ENCODE data around the gene SLC9A3.

GRCh38 chr5:556909-557441 is 32.7 kb upstream of the SLC9A3 start:
- TF ChIP-seq CTCF (IDR thresholded peaks at IDR 0.05; ENCODE audit: low read depth, low read length): no peak
- no peak for TF ChIP-seq EZH2phosphoT487 (IDR thresholded peaks at IDR 0.05; ENCODE audit: low read depth)
